GM20000 (cell line): Measurements from ENCODE around the gene VLDLR.

ENCODE experiments used
- DNase-seq: peaks from one replicate; pipeline ENCODE4 v3.0.0; 2012; ENCODE audit warnings: low spot score
- CTCF ChIP-seq: IDR thresholded peaks from 2 replicates; pipeline ENCODE4 v1.5.1; 2012; ENCODE audit warnings: mild to moderate bottlenecking, control low read depth; ENCODE audit errors: extremely low read depth, missing control alignments

Gene VLDLR

GRCh38 chr9:2662496-2662895, 40.9 kb downstream of the VLDLR start:
- DNase-seq, result no peak
- no peak for TF ChIP-seq CTCF

GRCh38 chr9:2663461-2664173, 42.0 kb downstream of the VLDLR start:
- TF ChIP-seq CTCF, result no peak
- no peak for DNase-seq

GRCh38 chr9:2664174-2665065, 42.8 kb downstream of the VLDLR start:
- no peak for DNase-seq
- TF ChIP-seq CTCF, result no peak

- no peak for DNase-seq
- TF ChIP-seq CTCF, result no peak
Observed at GRCh38 chr9:2666569-2666968, 45.0 kb downstream of the VLDLR start.

GRCh38 chr9:2673161-2673560, 51.6 kb downstream of the VLDLR start:
- TF ChIP-seq CTCF, result no peak
- no peak for DNase-seq

- no peak for DNase-seq
- TF ChIP-seq CTCF, result no peak
Observed at GRCh38 chr9:2674141-2674824, 52.7 kb downstream of the VLDLR start.

GRCh38 chr9:2675834-2676233, 54.2 kb downstream of the VLDLR start:
- TF ChIP-seq CTCF, result no peak
- no peak for DNase-seq
